Measurements from ENCODE around the gene SLC12A8. TPM values are rescaled to one million over a fixed set of nuclear protein-coding genes. Genes with fewer than 3 reads are reported as not detected.

The SLC12A8 gene
- total RNA-seq, 1 donor from 2014 or later: not detected

DNA sequence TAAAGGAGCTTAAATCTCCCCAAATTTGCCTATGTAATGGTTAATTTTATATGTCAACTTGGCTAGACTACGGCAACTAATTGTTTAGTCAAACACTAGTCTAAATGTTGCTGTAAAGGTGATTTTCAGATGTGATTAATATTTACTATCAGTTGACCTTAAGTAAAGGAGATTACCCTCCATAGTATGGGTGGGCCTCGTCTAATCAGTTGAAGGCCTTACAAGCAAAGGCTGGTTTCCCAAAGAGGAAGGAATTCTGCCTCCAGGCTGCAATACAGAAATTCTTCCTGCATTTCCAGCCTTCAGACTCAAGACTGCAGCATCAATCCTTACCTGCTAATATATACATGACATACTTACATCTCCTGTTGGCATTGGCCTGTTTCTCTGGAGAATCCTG, 23.6 kb downstream of the SLC12A8 start:
- intact Hi-C loops (cut with micrococcal nuclease): no loop called here
- H3K36me3 ChIP-seq: no peaks in the 10 kb centered on the region
- peaks cover 6% of the 10 kb centered on the region for H3K4me1 ChIP-seq
- H3K9me3 ChIP-seq (replicated peaks): no peaks in the 10 kb centered on the region
- H3K27me3 ChIP-seq (ENCODE audit: low read depth): no peaks in the 10 kb centered on the region
- no peak for DNase-seq
- TF ChIP-seq, protein P1, sequence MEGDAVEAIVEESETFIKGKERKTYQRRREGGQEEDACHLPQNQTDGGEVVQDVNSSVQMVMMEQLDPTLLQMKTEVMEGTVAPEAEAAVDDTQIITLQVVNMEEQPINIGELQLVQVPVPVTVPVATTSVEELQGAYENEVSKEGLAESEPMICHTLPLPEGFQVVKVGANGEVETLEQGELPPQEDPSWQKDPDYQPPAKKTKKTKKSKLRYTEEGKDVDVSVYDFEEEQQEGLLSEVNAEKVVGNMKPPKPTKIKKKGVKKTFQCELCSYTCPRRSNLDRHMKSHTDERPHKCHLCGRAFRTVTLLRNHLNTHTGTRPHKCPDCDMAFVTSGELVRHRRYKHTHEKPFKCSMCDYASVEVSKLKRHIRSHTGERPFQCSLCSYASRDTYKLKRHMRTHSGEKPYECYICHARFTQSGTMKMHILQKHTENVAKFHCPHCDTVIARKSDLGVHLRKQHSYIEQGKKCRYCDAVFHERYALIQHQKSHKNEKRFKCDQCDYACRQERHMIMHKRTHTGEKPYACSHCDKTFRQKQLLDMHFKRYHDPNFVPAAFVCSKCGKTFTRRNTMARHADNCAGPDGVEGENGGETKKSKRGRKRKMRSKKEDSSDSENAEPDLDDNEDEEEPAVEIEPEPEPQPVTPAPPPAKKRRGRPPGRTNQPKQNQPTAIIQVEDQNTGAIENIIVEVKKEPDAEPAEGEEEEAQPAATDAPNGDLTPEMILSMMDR (IDR thresholded peaks at IDR 0.05; ENCODE audit: borderline replicate concordance): no peak
- no peak overlapping the region for H3K27ac ChIP-seq (replicated peaks)
- no peak overlapping the region for H3K4me3 ChIP-seq

DNA sequence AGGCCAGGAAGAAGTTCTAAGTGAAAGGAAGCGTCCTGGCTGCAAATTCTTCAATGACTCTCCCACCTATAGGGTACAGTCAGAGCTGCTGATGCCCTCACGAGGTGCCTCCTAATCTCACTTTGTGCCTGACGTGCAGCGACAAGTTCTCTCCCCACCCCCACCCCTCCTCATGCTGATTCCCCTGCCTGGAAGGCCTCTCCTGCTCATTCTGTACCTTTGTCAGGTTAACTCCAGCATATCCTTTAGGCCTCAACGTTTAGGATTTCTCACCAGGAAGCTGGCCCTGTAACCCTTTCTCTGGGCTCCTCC, 25.0 kb downstream of the SLC12A8 start:
- TF ChIP-seq, protein P1 (IDR thresholded peaks at IDR 0.05; ENCODE audit: borderline replicate concordance): no peak
- intact Hi-C loops (cut with micrococcal nuclease): no loop called here
- H3K4me3 ChIP-seq: no peak overlapping the region

DNA sequence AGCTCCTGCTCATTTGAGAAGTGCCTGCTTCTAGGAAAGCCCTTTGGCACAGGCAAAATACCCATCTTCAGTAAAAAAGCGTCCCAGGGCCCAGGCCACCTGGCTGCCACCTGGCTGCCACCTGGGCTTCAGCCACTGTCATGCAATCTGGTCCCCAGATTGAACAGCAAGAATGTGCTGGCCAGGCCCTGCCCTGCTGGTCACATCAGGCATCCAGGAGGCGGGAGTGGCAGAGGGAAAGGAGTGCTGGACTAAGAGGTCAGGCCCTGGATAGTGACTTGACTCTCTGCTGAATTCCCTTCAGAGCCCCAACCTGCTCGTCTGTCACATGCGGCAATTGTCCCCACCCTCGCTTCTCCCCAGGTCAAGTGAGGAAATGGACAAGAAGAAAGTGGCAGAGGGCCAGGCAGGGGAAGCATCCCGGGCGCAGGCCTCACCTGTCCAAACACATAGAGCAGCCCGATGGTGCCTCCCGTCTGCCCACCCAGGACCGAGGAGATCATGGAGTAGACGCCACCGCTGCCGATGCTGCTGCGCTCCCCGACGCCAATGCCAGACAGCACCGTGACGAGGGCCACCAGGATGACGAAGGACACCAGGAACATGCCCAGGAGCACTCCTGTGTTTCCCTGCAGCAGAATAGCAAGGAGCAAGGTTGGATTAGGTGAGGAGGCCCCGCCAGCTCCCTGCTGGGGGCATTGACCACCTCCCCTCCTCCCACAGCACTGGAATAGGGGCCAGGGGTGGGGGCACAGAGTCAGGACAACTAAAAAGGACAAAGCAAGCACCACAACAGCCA, 25.5 kb downstream of the SLC12A8 start:
- H3K27ac ChIP-seq (replicated peaks): no peak overlapping the region

More for the DNA sequence above, 25.0 kb downstream of the SLC12A8 start:
- no peaks in the 10 kb centered on the region for H3K36me3 ChIP-seq
- no peaks in the 10 kb centered on the region for H3K9me3 ChIP-seq (replicated peaks)
- H3K27me3 ChIP-seq (ENCODE audit: low read depth): no peaks in the 10 kb centered on the region
- no peak for DNase-seq
- no peak overlapping the region for H3K27ac ChIP-seq (replicated peaks)
- peaks cover 6% of the 10 kb centered on the region for H3K4me1 ChIP-seq

DNA sequence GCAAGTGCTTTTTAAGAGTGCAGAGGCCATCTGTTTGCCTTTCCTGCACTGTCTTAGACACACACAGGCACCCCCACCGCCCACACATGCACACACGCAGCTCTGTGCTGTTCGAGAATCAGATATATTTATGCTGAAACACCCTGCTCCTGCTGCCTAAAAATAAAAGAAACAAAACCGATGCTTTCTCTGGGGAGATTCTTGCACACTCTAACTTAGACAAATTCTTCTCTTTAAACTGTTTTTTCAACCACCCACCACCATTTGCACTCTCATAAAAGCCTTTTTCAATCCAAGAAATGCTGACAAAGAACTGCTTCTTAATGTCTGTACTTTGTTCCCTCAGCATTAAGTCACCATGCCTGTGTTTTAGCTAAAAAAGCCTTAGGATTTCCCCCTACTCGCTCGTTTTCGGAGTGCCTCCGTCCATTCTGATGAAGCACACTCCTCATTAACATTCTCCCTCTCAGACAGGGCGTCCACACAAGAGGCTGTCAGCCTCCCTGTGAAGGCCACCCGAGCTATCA, 26.2 kb downstream of the SLC12A8 start:
- intact Hi-C loops (cut with micrococcal nuclease): no loop called here
- TF ChIP-seq, protein P1 (IDR thresholded peaks at IDR 0.05; ENCODE audit: borderline replicate concordance): no peak
- H3K27ac ChIP-seq (replicated peaks): no peak overlapping the region
- no peaks in the 10 kb centered on the region for H3K36me3 ChIP-seq
- no peaks in the 10 kb centered on the region for H3K27me3 ChIP-seq (ENCODE audit: low read depth)
- peaks cover 6% of the 10 kb centered on the region for H3K4me1 ChIP-seq
- no peak overlapping the region for H3K4me3 ChIP-seq
- no peaks in the 10 kb centered on the region for H3K9me3 ChIP-seq (replicated peaks)
- DNase-seq: no peak

More for the DNA sequence above, 25.5 kb downstream of the SLC12A8 start:
- H3K27me3 ChIP-seq (ENCODE audit: low read depth): no peaks in the 10 kb centered on the region
- no peak for DNase-seq
- H3K36me3 ChIP-seq: no peaks in the 10 kb centered on the region
- H3K4me1 ChIP-seq: peaks cover 6% of the 10 kb centered on the region
- intact Hi-C loops (cut with micrococcal nuclease): no loop called here
- no peak overlapping the region for H3K4me3 ChIP-seq
- TF ChIP-seq, protein P1 (IDR thresholded peaks at IDR 0.05; ENCODE audit: borderline replicate concordance): no peak
- H3K9me3 ChIP-seq (replicated peaks): no peaks in the 10 kb centered on the region

DNA sequence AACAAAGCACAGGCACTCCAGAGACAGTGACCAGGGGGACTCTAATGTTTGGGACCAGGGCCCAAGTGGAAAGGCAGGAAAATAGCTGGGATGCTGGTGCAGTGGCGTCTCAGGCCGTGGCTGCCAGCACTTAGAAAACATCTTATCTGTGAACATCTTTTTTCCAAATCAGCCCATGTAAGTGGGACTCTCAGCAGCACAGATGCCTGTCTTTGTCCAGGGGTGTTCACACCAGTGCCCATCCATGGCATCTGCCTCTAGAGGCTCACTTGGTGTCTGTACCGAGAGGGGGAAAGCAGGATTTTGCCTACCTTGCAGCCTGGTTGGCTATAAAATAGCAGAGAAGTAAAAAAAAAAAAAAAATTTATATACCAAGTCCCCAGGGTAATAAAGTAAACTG, 26.7 kb downstream of the SLC12A8 start:
- DNase-seq: no peak
- no peak overlapping the region for H3K4me3 ChIP-seq
- H3K27me3 ChIP-seq (ENCODE audit: low read depth): no peaks in the 10 kb centered on the region
- intact Hi-C loops (cut with micrococcal nuclease): no loop called here
- no peak overlapping the region for H3K27ac ChIP-seq (replicated peaks)
- peaks cover 4% of the 10 kb centered on the region for H3K4me1 ChIP-seq
- no peaks in the 10 kb centered on the region for H3K36me3 ChIP-seq
- TF ChIP-seq, protein P1 (IDR thresholded peaks at IDR 0.05; ENCODE audit: borderline replicate concordance): no peak
- no peaks in the 10 kb centered on the region for H3K9me3 ChIP-seq (replicated peaks)
